GM20431 (cell line): ENCODE measurements around the gene TRIM45.
"Not testable (repeated sequence)": the region's sequence is repeated elsewhere in the genome, so short reads cannot be mapped to it uniquely, and the experiment has no call there.

Experiments used
- in situ Hi-C: fragments of 300-500 bp; cut with MseI, MboI; formaldehyde crosslinking; loops from one replicate; pipeline ENCODE4 v1.15.0; 2020; ENCODE audit warnings: low sequenced_read_pairs; ENCODE audit not compliant: unreplicated experiment

Gene TRIM45

GRCh38 chr1:117136749-117137148, 15.2 kb upstream of the TRIM45 start:
- in situ Hi-C loops = no loop called here

GRCh38 chr1:117135329-117135728, 13.8 kb upstream of the TRIM45 start:
- in situ Hi-C loops = no loop called here

- in situ Hi-C loops = no loop called here
Measured at GRCh38 chr1:117130526-117130925, 9.0 kb upstream of the TRIM45 start.

GRCh38 chr1:117128323-117129079, 7.0 kb upstream of the TRIM45 start:
- in situ Hi-C loops = no loop called here

GRCh38 chr1:117127795-117128194, 6.2 kb upstream of the TRIM45 start:
- in situ Hi-C loops = no loop called here

GRCh38 chr1:117124661-117125060, 3.1 kb upstream of the TRIM45 start:
- in situ Hi-C loops = no loop called here

GRCh38 chr1:117123274-117123673, 1.7 kb upstream of the TRIM45 start:
- in situ Hi-C loops = no loop called here

- in situ Hi-C loops = no loop called here
Measured at GRCh38 chr1:117122330-117123025, 929 bp upstream of the TRIM45 start.

GRCh38 chr1:117120774-117121588, 568 bp downstream of the TRIM45 start:
- in situ Hi-C loops = no loop called here

GRCh38 chr1:117119144-117119543, 2.4 kb downstream of the TRIM45 start:
- in situ Hi-C loops = not testable (repeated sequence)

GRCh38 chr1:117118137-117118536, 3.4 kb downstream of the TRIM45 start:
- in situ Hi-C loops = no loop called here

- in situ Hi-C loops = no loop called here
Measured at GRCh38 chr1:117117697-117118096, 3.9 kb downstream of the TRIM45 start.

GRCh38 chr1:117116784-117117130, 4.8 kb downstream of the TRIM45 start:
- in situ Hi-C loops = no loop called here

GRCh38 chr1:117116090-117116783, 5.3 kb downstream of the TRIM45 start:
- in situ Hi-C loops = no loop called here

GRCh38 chr1:117114877-117115276, 6.7 kb downstream of the TRIM45 start:
- in situ Hi-C loops = no loop called here

GRCh38 chr1:117113199-117113598, 8.3 kb downstream of the TRIM45 start:
- in situ Hi-C loops = no loop called here

- in situ Hi-C loops = no loop called here
Measured at GRCh38 chr1:117112047-117112717, 9.4 kb downstream of the TRIM45 start.

GRCh38 chr1:117110774-117111173, 10.8 kb downstream of the TRIM45 start:
- in situ Hi-C loops = no loop called here

- in situ Hi-C loops = no loop called here
Measured at GRCh38 chr1:117107364-117107763, 14.2 kb downstream of the TRIM45 start.

- in situ Hi-C loops = no loop called here
Measured at GRCh38 chr1:117106478-117106877, 15.1 kb downstream of the TRIM45 start.
